Mesothelial cell of epicardium (in vitro differentiated cells): ENCODE results near the gene USP6. TPM values are rescaled to one million over a fixed set of nuclear protein-coding genes. Genes with fewer than 3 reads are reported as not detected.

Source experiments
- DNase-seq, 2 experiments: peaks; one replicate each; pipeline ENCODE4 v3.0.0; 2021; ENCODE audit warnings: low spot score in 2 of 2; ENCODE audit not compliant: unreplicated experiment in 2 of 2
- H3K27ac Mint-ChIP-seq: 2 replicates; pipeline ENCODE4 v1.8.0; 2021; ENCODE audit warnings: mixed read lengths
- H3K27me3 Mint-ChIP-seq: 2 replicates; pipeline ENCODE4 v1.8.0; 2021; ENCODE audit warnings: low read depth, mixed read lengths
- H3K36me3 Mint-ChIP-seq: 2 replicates; pipeline ENCODE4 v1.8.0; 2021; ENCODE audit warnings: mixed read lengths
- H3K4me1 Mint-ChIP-seq: 2 replicates; pipeline ENCODE4 v1.8.0; 2021; ENCODE audit warnings: mixed read lengths
- H3K4me3 Mint-ChIP-seq: 2 replicates; pipeline ENCODE4 v1.8.0; 2021; ENCODE audit warnings: mild to moderate bottlenecking, moderate library complexity, mixed read lengths
- H3K9me3 Mint-ChIP-seq: 2 replicates; pipeline ENCODE4 v1.8.0; 2021; ENCODE audit warnings: mixed read lengths
- total RNA-seq: library from RNA; stranded (reverse); gene quantifications from 3 replicates; pipeline ENCODE4 v1.2.1, GENCODE V29; 2021
- TF ChIP-seq, protein P1 (sequence below): fragments of 200-600 bp; sonication (generic); IDR thresholded peaks from one replicate; pipeline ENCODE4 v1.5.0; 2021; ENCODE audit warnings: antibody characterized with exemption; ENCODE audit not compliant: unreplicated experiment

Gene USP6
- total RNA-seq, 1 donor from 2014 or later = 0.42 TPM

DNA sequence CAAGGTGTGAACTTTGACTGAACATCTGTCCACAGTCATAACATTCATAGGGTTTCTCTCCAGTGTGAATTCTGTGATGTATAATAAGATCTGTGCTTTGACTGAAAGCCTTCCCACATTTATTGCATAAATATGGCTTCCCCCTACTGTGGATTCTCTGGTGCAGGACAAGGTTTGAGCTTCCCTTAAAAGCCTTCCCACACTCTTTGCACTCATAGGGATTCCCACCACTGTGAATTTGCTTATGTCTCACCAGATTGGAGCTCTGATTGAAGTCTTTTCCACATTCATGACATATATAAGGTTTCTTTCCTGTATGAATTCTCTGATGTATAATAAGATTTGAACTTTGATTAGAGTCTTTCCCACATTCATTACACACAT is 67.6 kb downstream of the USP6 start:
- Mint-ChIP-seq H3K4me3 (no peak overlapping the region), H3K4me1 (no peaks in the 10 kb centered on the region), H3K36me3 (peaks cover 88% of the 10 kb centered on the region), H3K27ac (peak overlapping the region; percentile 22), H3K27me3 (no peaks in the 10 kb centered on the region), H3K9me3 (peaks cover 71% of the 10 kb centered on the region)
- TF ChIP-seq, protein P1, sequence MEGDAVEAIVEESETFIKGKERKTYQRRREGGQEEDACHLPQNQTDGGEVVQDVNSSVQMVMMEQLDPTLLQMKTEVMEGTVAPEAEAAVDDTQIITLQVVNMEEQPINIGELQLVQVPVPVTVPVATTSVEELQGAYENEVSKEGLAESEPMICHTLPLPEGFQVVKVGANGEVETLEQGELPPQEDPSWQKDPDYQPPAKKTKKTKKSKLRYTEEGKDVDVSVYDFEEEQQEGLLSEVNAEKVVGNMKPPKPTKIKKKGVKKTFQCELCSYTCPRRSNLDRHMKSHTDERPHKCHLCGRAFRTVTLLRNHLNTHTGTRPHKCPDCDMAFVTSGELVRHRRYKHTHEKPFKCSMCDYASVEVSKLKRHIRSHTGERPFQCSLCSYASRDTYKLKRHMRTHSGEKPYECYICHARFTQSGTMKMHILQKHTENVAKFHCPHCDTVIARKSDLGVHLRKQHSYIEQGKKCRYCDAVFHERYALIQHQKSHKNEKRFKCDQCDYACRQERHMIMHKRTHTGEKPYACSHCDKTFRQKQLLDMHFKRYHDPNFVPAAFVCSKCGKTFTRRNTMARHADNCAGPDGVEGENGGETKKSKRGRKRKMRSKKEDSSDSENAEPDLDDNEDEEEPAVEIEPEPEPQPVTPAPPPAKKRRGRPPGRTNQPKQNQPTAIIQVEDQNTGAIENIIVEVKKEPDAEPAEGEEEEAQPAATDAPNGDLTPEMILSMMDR = no peak
- no peak for DNase-seq

DNA sequence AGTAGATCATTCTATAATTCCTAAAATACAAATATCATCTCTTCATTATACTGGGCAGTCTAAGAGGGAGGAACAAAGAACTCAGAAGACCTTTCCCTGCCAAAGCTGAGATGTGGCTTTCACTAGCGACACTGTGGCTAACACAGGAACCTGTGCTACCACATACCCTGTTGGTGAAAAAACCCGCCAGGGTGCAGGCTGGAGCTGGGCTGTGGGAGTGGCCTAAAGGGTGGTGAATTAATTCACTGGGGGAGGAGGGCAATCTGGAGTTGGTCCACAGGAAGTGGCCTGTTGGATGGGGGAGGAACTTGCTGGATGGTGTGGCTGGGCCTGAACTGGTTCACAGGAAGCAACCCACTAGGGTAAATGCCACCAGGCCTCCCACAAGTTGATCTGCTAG is 68.5 kb downstream of the USP6 start:
- Mint-ChIP-seq H3K36me3 (peaks cover 82% of the 10 kb centered on the region), H3K4me3 (no peak overlapping the region), H3K27me3 (no peaks in the 10 kb centered on the region), H3K4me1 (no peaks in the 10 kb centered on the region), H3K9me3 (peaks cover 68% of the 10 kb centered on the region), H3K27ac (no peak overlapping the region)
- TF ChIP-seq, protein P1 = no peak
- no peak for DNase-seq

DNA sequence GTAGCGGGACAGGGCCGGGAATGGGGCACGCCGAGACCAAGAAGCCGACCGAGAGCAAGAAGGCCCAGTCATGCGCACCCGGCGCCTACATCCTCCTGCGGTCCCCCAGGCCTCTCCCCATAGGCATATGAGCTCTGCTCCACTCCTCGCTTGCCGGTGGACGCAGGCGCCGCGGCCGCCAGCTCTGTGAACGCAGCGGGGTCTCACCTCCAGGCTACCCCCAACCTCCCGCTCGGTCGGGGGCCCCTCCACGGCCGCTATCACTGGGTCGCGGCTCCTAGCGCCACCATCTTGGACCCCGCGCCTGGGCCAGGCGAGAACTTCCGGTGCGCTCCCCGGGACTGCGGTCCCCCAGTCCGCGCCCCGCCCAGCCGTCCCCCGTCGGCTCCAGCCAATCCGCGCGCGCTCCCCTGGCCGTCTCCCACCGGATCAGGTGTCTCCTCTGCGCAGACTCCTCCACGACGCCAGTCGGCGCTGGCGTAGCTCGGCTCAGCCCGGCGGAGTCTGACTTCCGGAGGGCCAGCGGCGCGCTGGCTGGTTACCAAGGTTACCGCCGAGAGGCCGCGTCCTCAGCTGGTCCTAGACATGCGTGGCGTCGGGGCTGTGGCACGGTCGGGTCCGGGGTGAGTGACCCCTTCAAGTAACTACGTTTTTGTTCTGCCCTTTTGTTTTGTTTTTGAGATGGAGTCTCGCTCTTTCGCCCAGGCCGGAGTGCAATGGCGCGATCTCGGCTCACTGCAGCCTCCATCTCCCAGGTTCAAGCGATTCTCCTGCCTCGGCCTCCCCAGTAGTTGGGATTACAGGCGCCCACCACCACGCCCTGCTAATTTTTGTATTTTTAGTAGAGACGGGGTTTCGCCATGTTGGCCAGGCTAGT is 75.9 kb downstream of the USP6 start, which contains the start of gene ZNF594:
TSS of gene ZNF594 (minus strand) at position 328 of the 877 bp plus-strand sequence. CDS start 7,612 bp downstream, outside the sequence.
- Mint-ChIP-seq H3K27ac (peak within 1 kb of the TSS; percentile 90), H3K36me3 (peaks cover 40% of the 10 kb centered on the region), H3K9me3 (peaks cover 29% of the 10 kb centered on the region), H3K4me1 (peaks cover 22% of the 10 kb centered on the region), H3K4me3 (peak within 1 kb of the TSS; percentile 88), H3K27me3 (no peaks in the 10 kb centered on the region)
- TF ChIP-seq, protein P1 = no peak
- DNase-seq = peak; percentile 95 to 96

DNA sequence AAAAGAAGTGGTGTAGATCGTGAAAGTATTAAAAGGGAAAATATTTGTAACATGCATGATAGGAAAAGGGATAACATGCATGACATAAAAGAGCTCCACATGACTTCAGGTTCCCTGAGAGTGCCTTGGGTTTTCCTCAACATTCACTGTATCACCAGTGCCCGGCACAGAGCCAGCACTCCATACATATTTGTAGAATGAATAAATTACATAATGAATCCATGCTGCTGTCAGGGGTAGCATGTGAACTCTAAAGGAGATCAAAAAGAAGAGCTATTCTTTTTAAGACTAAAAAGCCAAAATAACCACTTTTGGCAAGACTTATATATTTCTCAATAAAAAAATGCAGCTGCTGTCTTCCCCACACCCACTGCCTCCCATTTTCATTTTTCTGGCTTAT is 78.5 kb downstream of the USP6 start:
- H3K9me3 Mint-ChIP-seq = peaks cover 15% of the 10 kb centered on the region
- peaks cover 27% of the 10 kb centered on the region for H3K36me3 Mint-ChIP-seq
- no peak for DNase-seq
- no peaks in the 10 kb centered on the region for H3K27me3 Mint-ChIP-seq
- TF ChIP-seq, protein P1 = no peak
- H3K4me1 Mint-ChIP-seq = peaks cover 22% of the 10 kb centered on the region
- no peak overlapping the region for H3K27ac Mint-ChIP-seq
- H3K4me3 Mint-ChIP-seq = no peak overlapping the region

DNA sequence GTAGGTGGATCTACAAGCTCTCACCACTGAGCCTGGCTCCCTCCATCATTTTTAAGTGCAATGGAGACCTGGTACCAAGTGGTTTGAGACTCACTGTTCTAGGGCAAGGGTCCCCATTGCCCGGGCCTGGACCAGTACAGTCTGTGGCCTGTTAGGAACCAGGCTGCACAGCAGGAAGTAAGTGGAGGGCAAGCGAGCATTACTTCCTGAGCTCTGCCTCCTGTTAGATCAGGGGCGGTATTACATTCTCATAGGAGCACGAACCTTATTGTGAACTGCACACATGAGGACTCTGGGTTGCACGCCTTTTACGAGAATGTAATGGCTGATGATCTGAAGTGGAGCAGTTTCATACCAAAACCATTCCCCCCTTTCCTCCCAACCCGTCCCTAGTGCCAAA is 82.6 kb downstream of the USP6 start:
- Mint-ChIP-seq H3K36me3 (peaks cover 7% of the 10 kb centered on the region), H3K27me3 (no peaks in the 10 kb centered on the region), H3K9me3 (no peaks in the 10 kb centered on the region), H3K4me1 (no peaks in the 10 kb centered on the region), H3K27ac (no peak overlapping the region), H3K4me3 (no peak overlapping the region)
- DNase-seq = no peak
- TF ChIP-seq, protein P1 = no peak
